Effector memory CD8-positive, alpha-beta T cell (primary cell): Measurements from ENCODE around the gene APBA1.

Experiments used
- ATAC-seq: fragments of 150-1000 bp; cut with Tn5 transposase; replicated peaks from 2 replicates; pipeline ENCODE4 v1.10.0; 2021; ENCODE audit warnings: mild to moderate bottlenecking, moderate library complexity
- DNase-seq, 3 experiments: peaks; one replicate each; pipeline ENCODE4 v3.0.0; 2021
- H3K27ac Mint-ChIP-seq, 2 donors: one replicate each; pipeline ENCODE4 v1.8.0; 2022; ENCODE audit warnings: mild to moderate bottlenecking in 2 of 2, mixed read lengths in 2 of 2, moderate library complexity in 2 of 2
- H3K27me3 Mint-ChIP-seq, 2 donors: one replicate each; pipeline ENCODE4 v1.8.0; 2022; ENCODE audit warnings: mixed read lengths in 2 of 2
- H3K36me3 Mint-ChIP-seq: one replicate; pipeline ENCODE4 v1.8.0; 2022; ENCODE audit warnings: mild to moderate bottlenecking, moderate library complexity, mixed read lengths; ENCODE audit not compliant: insufficient read depth
- H3K4me1 Mint-ChIP-seq, 2 donors: one replicate each; pipeline ENCODE4 v1.8.0; 2022; ENCODE audit warnings: low read depth in 2 of 2, mixed read lengths in 2 of 2
- H3K4me3 Mint-ChIP-seq, 2 donors: one replicate each; pipeline ENCODE4 v1.8.0; 2022; ENCODE audit warnings: mild to moderate bottlenecking in 2 of 2, mixed read lengths in 2 of 2, moderate library complexity in 2 of 2
- H3K9me3 Mint-ChIP-seq, 2 donors: one replicate each; pipeline ENCODE4 v1.8.0; 2022; ENCODE audit warnings: mixed read lengths in 2 of 2

The APBA1 gene

GRCh38 chr9:69593301-69593700 is 78.9 kb downstream of the APBA1 start:
- Mint-ChIP-seq H3K4me1 (no peaks in the 10 kb centered on the region), H3K4me3 (no peak overlapping the region), H3K9me3 (no peaks in the 10 kb centered on the region), H3K36me3 (no peaks in the 10 kb centered on the region), H3K27ac (no peak overlapping the region), H3K27me3 (peaks cover under 1 to 41% of the 10 kb centered on the region in 2 donors)
- ATAC-seq (no peak), DNase-seq (no peak)

GRCh38 chr9:69590266-69590665 is 81.9 kb downstream of the APBA1 start:
- Mint-ChIP-seq H3K4me1 (no peaks in the 10 kb centered on the region), H3K36me3 (no peaks in the 10 kb centered on the region), H3K4me3 (no peak overlapping the region), H3K27ac (no peak overlapping the region), H3K27me3 (peaks cover 16 to 70% of the 10 kb centered on the region in 2 donors), H3K9me3 (peaks cover 0 to 3% of the 10 kb centered on the region in 2 donors)
- ATAC-seq = no peak
- DNase-seq = no peak

GRCh38 chr9:69589156-69589555 is 83.0 kb downstream of the APBA1 start:
- no peak overlapping the region for H3K27ac Mint-ChIP-seq
- peaks cover 0 to 3% of the 10 kb centered on the region in 2 donors for H3K9me3 Mint-ChIP-seq
- ATAC-seq (no peak), DNase-seq (no peak)
- H3K36me3 Mint-ChIP-seq = no peaks in the 10 kb centered on the region
- H3K4me1 Mint-ChIP-seq = no peaks in the 10 kb centered on the region
- no peak overlapping the region for H3K4me3 Mint-ChIP-seq
- peaks cover 16 to 71% of the 10 kb centered on the region in 2 donors for H3K27me3 Mint-ChIP-seq

GRCh38 chr9:69585571-69585970 is 86.6 kb downstream of the APBA1 start:
- Mint-ChIP-seq H3K9me3 (peaks cover 0 to 5% of the 10 kb centered on the region in 2 donors), H3K27ac (no peak overlapping the region), H3K4me1 (peaks cover 3 to 4% of the 10 kb centered on the region in 2 donors), H3K36me3 (no peaks in the 10 kb centered on the region), H3K27me3 (peaks cover 22 to 54% of the 10 kb centered on the region in 2 donors), H3K4me3 (no peak overlapping the region)
- no peak for ATAC-seq
- DNase-seq = no peak

- Mint-ChIP-seq H3K27ac (no peak overlapping the region), H3K9me3 (peaks cover 0 to 5% of the 10 kb centered on the region in 2 donors), H3K4me1 (peaks cover 3 to 4% of the 10 kb centered on the region in 2 donors), H3K27me3 (peaks cover 23 to 51% of the 10 kb centered on the region in 2 donors), H3K36me3 (no peaks in the 10 kb centered on the region), H3K4me3 (no peak overlapping the region)
- DNase-seq (no peak), ATAC-seq (no peak)
These were observed 87.4 kb downstream of the APBA1 start for GRCh38 chr9:69584759-69585158.

GRCh38 chr9:69583645-69584234 is 88.4 kb downstream of the APBA1 start:
- Mint-ChIP-seq H3K36me3 (no peaks in the 10 kb centered on the region), H3K4me1 (peaks cover 3 to 4% of the 10 kb centered on the region in 2 donors), H3K27ac (no peak overlapping the region), H3K4me3 (no peak overlapping the region), H3K27me3 (peaks cover 29 to 55% of the 10 kb centered on the region in 2 donors), H3K9me3 (peaks cover 0 to 5% of the 10 kb centered on the region in 2 donors)
- ATAC-seq (no peak), DNase-seq (no peak)

GRCh38 chr9:69582544-69583297 is 89.5 kb downstream of the APBA1 start:
- Mint-ChIP-seq H3K27ac (no peak overlapping the region), H3K27me3 (peaks cover 24 to 56% of the 10 kb centered on the region in 2 donors), H3K4me3 (no peak overlapping the region), H3K9me3 (peaks cover 0 to 2% of the 10 kb centered on the region in 2 donors), H3K36me3 (no peaks in the 10 kb centered on the region), H3K4me1 (peaks cover 3 to 4% of the 10 kb centered on the region in 2 donors)
- DNase-seq (no peak), ATAC-seq (no peak)

- peaks cover 24 to 48% of the 10 kb centered on the region in 2 donors for H3K27me3 Mint-ChIP-seq
- no peak for DNase-seq
- ATAC-seq = no peak
- H3K36me3 Mint-ChIP-seq = no peaks in the 10 kb centered on the region
- H3K27ac Mint-ChIP-seq = no peak overlapping the region
- no peak overlapping the region for H3K4me3 Mint-ChIP-seq
- H3K4me1 Mint-ChIP-seq = peaks cover 3 to 4% of the 10 kb centered on the region in 2 donors
- peaks cover 0 to 2% of the 10 kb centered on the region in 2 donors for H3K9me3 Mint-ChIP-seq
These were observed 90.2 kb downstream of the APBA1 start for GRCh38 chr9:69582018-69582417.

GRCh38 chr9:69580582-69581214 is 91.5 kb downstream of the APBA1 start:
- DNase-seq = no peak
- H3K4me1 Mint-ChIP-seq = peaks cover 3 to 4% of the 10 kb centered on the region in 2 donors
- peaks cover 14 to 35% of the 10 kb centered on the region in 2 donors for H3K27me3 Mint-ChIP-seq
- H3K36me3 Mint-ChIP-seq = no peaks in the 10 kb centered on the region
- peaks cover 0 to 2% of the 10 kb centered on the region in 2 donors for H3K9me3 Mint-ChIP-seq
- no peak for ATAC-seq
- no peak overlapping the region for H3K4me3 Mint-ChIP-seq
- no peak overlapping the region for H3K27ac Mint-ChIP-seq

GRCh38 chr9:69579760-69580581 is 92.2 kb downstream of the APBA1 start:
- no peak overlapping the region for H3K27ac Mint-ChIP-seq
- peaks cover 3 to 4% of the 10 kb centered on the region in 2 donors for H3K4me1 Mint-ChIP-seq
- ATAC-seq (no peak), DNase-seq (no peak)
- peaks cover 13 to 31% of the 10 kb centered on the region in 2 donors for H3K27me3 Mint-ChIP-seq
- H3K9me3 Mint-ChIP-seq = peaks cover 0 to 2% of the 10 kb centered on the region in 2 donors
- H3K4me3 Mint-ChIP-seq = no peak overlapping the region
- H3K36me3 Mint-ChIP-seq = no peaks in the 10 kb centered on the region

- DNase-seq (no peak), ATAC-seq (no peak)
- Mint-ChIP-seq H3K9me3 (peaks cover 0 to 2% of the 10 kb centered on the region in 2 donors), H3K36me3 (no peaks in the 10 kb centered on the region), H3K27me3 (peaks cover 13 to 31% of the 10 kb centered on the region in 2 donors), H3K4me3 (no peak overlapping the region), H3K27ac (no peak overlapping the region), H3K4me1 (peaks cover 3 to 4% of the 10 kb centered on the region in 2 donors)
These were observed 93.0 kb downstream of the APBA1 start for GRCh38 chr9:69579032-69579758.

GRCh38 chr9:69578026-69578425 is 94.1 kb downstream of the APBA1 start:
- peaks cover 3 to 4% of the 10 kb centered on the region in 2 donors for H3K4me1 Mint-ChIP-seq
- no peaks in the 10 kb centered on the region for H3K36me3 Mint-ChIP-seq
- DNase-seq = no peak
- no peak overlapping the region for H3K27ac Mint-ChIP-seq
- peaks cover 0 to 2% of the 10 kb centered on the region in 2 donors for H3K9me3 Mint-ChIP-seq
- H3K4me3 Mint-ChIP-seq = no peak overlapping the region
- no peak for ATAC-seq
- H3K27me3 Mint-ChIP-seq = peaks cover 13 to 28% of the 10 kb centered on the region in 2 donors
